ENCODE measurements around the gene SLC39A7.

Gene SLC39A7

GRCh38 chr6:33164665-33165373, 35.8 kb upstream of the SLC39A7 start:
- no peak overlapping the region for H3K27ac ChIP-seq (ENCODE audit: low read length)
- no peak overlapping the region for H3K9ac ChIP-seq (ENCODE audit: low read length in 2 of 2)
- H3K36me3 ChIP-seq (ENCODE audit: control insufficient read depth in 2 of 2, insufficient read depth in 2 of 2, low read length in 2 of 2) = no peaks in the 10 kb centered on the region
- H3K27me3 ChIP-seq (ENCODE audit: control insufficient read depth in 1 of 2, insufficient read depth in 2 of 2, low read length in 2 of 2) = no peaks in the 10 kb centered on the region
- no peaks in the 10 kb centered on the region for H3K9me3 ChIP-seq (ENCODE audit: control insufficient read depth in 2 of 2, low read length in 2 of 2)
- peaks cover 13% of the 10 kb centered on the region for H3K4me1 ChIP-seq (ENCODE audit: control insufficient read depth, insufficient read depth, low read length)
- H3K4me3 ChIP-seq (ENCODE audit: low read length in 2 of 2) = no peak overlapping the region

GRCh38 chr6:33165581-33166258, 34.9 kb upstream of the SLC39A7 start:
- no peak overlapping the region for H3K27ac ChIP-seq (ENCODE audit: low read length)
- peaks cover 13% of the 10 kb centered on the region for H3K4me1 ChIP-seq (ENCODE audit: control insufficient read depth, insufficient read depth, low read length)
- H3K9ac ChIP-seq (ENCODE audit: low read length in 2 of 2) = no peak overlapping the region
- no peaks in the 10 kb centered on the region for H3K9me3 ChIP-seq (ENCODE audit: control insufficient read depth in 2 of 2, low read length in 2 of 2)
- H3K4me3 ChIP-seq (ENCODE audit: low read length in 2 of 2) = no peak overlapping the region
- H3K36me3 ChIP-seq (ENCODE audit: control insufficient read depth in 2 of 2, insufficient read depth in 2 of 2, low read length in 2 of 2) = no peaks in the 10 kb centered on the region
- H3K27me3 ChIP-seq (ENCODE audit: control insufficient read depth in 1 of 2, insufficient read depth in 2 of 2, low read length in 2 of 2) = no peaks in the 10 kb centered on the region

- no peak overlapping the region for H3K27ac ChIP-seq (ENCODE audit: low read length)
- no peaks in the 10 kb centered on the region for H3K9me3 ChIP-seq (ENCODE audit: control insufficient read depth in 2 of 2, low read length in 2 of 2)
- H3K4me1 ChIP-seq (ENCODE audit: control insufficient read depth, insufficient read depth, low read length) = peaks cover 9% of the 10 kb centered on the region
- no peaks in the 10 kb centered on the region for H3K27me3 ChIP-seq (ENCODE audit: control insufficient read depth in 1 of 2, insufficient read depth in 2 of 2, low read length in 2 of 2)
- no peak overlapping the region for H3K4me3 ChIP-seq (ENCODE audit: low read length in 2 of 2)
- no peak overlapping the region for H3K9ac ChIP-seq (ENCODE audit: low read length in 2 of 2)
- no peaks in the 10 kb centered on the region for H3K36me3 ChIP-seq (ENCODE audit: control insufficient read depth in 2 of 2, insufficient read depth in 2 of 2, low read length in 2 of 2)
Measured at GRCh38 chr6:33166363-33166762, 34.3 kb upstream of the SLC39A7 start.

- H3K9me3 ChIP-seq (ENCODE audit: control insufficient read depth in 2 of 2, low read length in 2 of 2) = no peaks in the 10 kb centered on the region
- H3K27me3 ChIP-seq (ENCODE audit: control insufficient read depth in 1 of 2, insufficient read depth in 2 of 2, low read length in 2 of 2) = no peaks in the 10 kb centered on the region
- no peak overlapping the region for H3K9ac ChIP-seq (ENCODE audit: low read length in 2 of 2)
- peaks cover 5% of the 10 kb centered on the region for H3K4me1 ChIP-seq (ENCODE audit: control insufficient read depth, insufficient read depth, low read length)
- H3K36me3 ChIP-seq (ENCODE audit: control insufficient read depth in 2 of 2, insufficient read depth in 2 of 2, low read length in 2 of 2) = no peaks in the 10 kb centered on the region
- H3K4me3 ChIP-seq (ENCODE audit: low read length in 2 of 2) = no peak overlapping the region
- H3K27ac ChIP-seq (ENCODE audit: low read length) = no peak overlapping the region
Measured at GRCh38 chr6:33166811-33167210, 33.9 kb upstream of the SLC39A7 start.

- Histone ChIP-seq H3K9me3 (ENCODE audit: control insufficient read depth in 2 of 2, low read length in 2 of 2) (no peaks in the 10 kb centered on the region), H3K9ac (ENCODE audit: low read length in 2 of 2) (no peak overlapping the region), H3K27me3 (ENCODE audit: control insufficient read depth in 1 of 2, insufficient read depth in 2 of 2, low read length in 2 of 2) (no peaks in the 10 kb centered on the region), H3K27ac (ENCODE audit: low read length) (no peak overlapping the region), H3K4me1 (ENCODE audit: control insufficient read depth, insufficient read depth, low read length) (no peaks in the 10 kb centered on the region), H3K36me3 (ENCODE audit: control insufficient read depth in 2 of 2, insufficient read depth in 2 of 2, low read length in 2 of 2) (no peaks in the 10 kb centered on the region), H3K4me3 (ENCODE audit: low read length in 2 of 2) (no peak overlapping the region)
Measured at GRCh38 chr6:33167374-33168283, 33.0 kb upstream of the SLC39A7 start.

- no peaks in the 10 kb centered on the region for H3K27me3 ChIP-seq (ENCODE audit: control insufficient read depth in 1 of 2, insufficient read depth in 2 of 2, low read length in 2 of 2)
- H3K9ac ChIP-seq (ENCODE audit: low read length in 2 of 2) = no peak overlapping the region
- no peaks in the 10 kb centered on the region for H3K4me1 ChIP-seq (ENCODE audit: control insufficient read depth, insufficient read depth, low read length)
- H3K4me3 ChIP-seq (ENCODE audit: low read length in 2 of 2) = no peak overlapping the region
- H3K9me3 ChIP-seq (ENCODE audit: control insufficient read depth in 2 of 2, low read length in 2 of 2) = no peaks in the 10 kb centered on the region
- H3K36me3 ChIP-seq (ENCODE audit: control insufficient read depth in 2 of 2, insufficient read depth in 2 of 2, low read length in 2 of 2) = no peaks in the 10 kb centered on the region
- no peak overlapping the region for H3K27ac ChIP-seq (ENCODE audit: low read length)
Measured at GRCh38 chr6:33168284-33168601, 32.4 kb upstream of the SLC39A7 start.

GRCh38 chr6:33168639-33169038, 32.0 kb upstream of the SLC39A7 start:
- Histone ChIP-seq H3K36me3 (ENCODE audit: control insufficient read depth in 2 of 2, insufficient read depth in 2 of 2, low read length in 2 of 2) (no peaks in the 10 kb centered on the region), H3K4me3 (ENCODE audit: low read length in 2 of 2) (no peak overlapping the region), H3K9ac (ENCODE audit: low read length in 2 of 2) (no peak overlapping the region)

GRCh38 chr6:33169291-33170175, 31.1 kb upstream of the SLC39A7 start:
- Histone ChIP-seq H3K9me3 (ENCODE audit: control insufficient read depth in 2 of 2, low read length in 2 of 2) (no peaks in the 10 kb centered on the region), H3K4me1 (ENCODE audit: control insufficient read depth, insufficient read depth, low read length) (no peaks in the 10 kb centered on the region), H3K36me3 (ENCODE audit: control insufficient read depth in 2 of 2, insufficient read depth in 2 of 2, low read length in 2 of 2) (no peaks in the 10 kb centered on the region), H3K27me3 (ENCODE audit: control insufficient read depth in 1 of 2, insufficient read depth in 2 of 2, low read length in 2 of 2) (no peaks in the 10 kb centered on the region), H3K27ac (ENCODE audit: low read length) (no peak overlapping the region), H3K4me3 (ENCODE audit: low read length in 2 of 2) (no peak overlapping the region), H3K9ac (ENCODE audit: low read length in 2 of 2) (no peak overlapping the region)

More at GRCh38 chr6:33168639-33169038, 32.0 kb upstream of the SLC39A7 start:
- Histone ChIP-seq H3K27me3 (ENCODE audit: control insufficient read depth in 1 of 2, insufficient read depth in 2 of 2, low read length in 2 of 2) (no peaks in the 10 kb centered on the region), H3K4me1 (ENCODE audit: control insufficient read depth, insufficient read depth, low read length) (no peaks in the 10 kb centered on the region), H3K27ac (ENCODE audit: low read length) (no peak overlapping the region), H3K9me3 (ENCODE audit: control insufficient read depth in 2 of 2, low read length in 2 of 2) (no peaks in the 10 kb centered on the region)

GRCh38 chr6:33170176-33171015, 30.3 kb upstream of the SLC39A7 start:
- Histone ChIP-seq H3K9ac (ENCODE audit: low read length in 2 of 2) (no peak overlapping the region), H3K36me3 (ENCODE audit: control insufficient read depth in 2 of 2, insufficient read depth in 2 of 2, low read length in 2 of 2) (no peaks in the 10 kb centered on the region), H3K4me1 (ENCODE audit: control insufficient read depth, insufficient read depth, low read length) (no peaks in the 10 kb centered on the region), H3K27ac (ENCODE audit: low read length) (no peak overlapping the region), H3K9me3 (ENCODE audit: control insufficient read depth in 2 of 2, low read length in 2 of 2) (no peaks in the 10 kb centered on the region), H3K4me3 (ENCODE audit: low read length in 2 of 2) (no peak overlapping the region), H3K27me3 (ENCODE audit: control insufficient read depth in 1 of 2, insufficient read depth in 2 of 2, low read length in 2 of 2) (no peaks in the 10 kb centered on the region)

Measured in stomach smooth muscle (tissue), 2 donors.